ENCODE results near the gene CPSF4L. TPM values are rescaled to one million over a fixed set of nuclear protein-coding genes. Genes with fewer than 3 reads are reported as not detected.

CPSF4L gene
- total RNA-seq, 2 experiments from 2014 or later, result not detected

GRCh38 chr17:73223626-73224230 lies 38.0 kb downstream of the CPSF4L start:
- ChIA-PET POLR2A (interaction anchor here (0.7 to 2.2 kb wide), 3 partner anchors 8 to 33 kb away, joined by 4 to 12 read pairs (median 4); a partner anchor contains a TSS), CTCF (ENCODE audit: unreplicated experiment) (no interaction called here)
- peaks cover 23% of the 10 kb centered on the region for H3K4me1 ChIP-seq (ENCODE audit: insufficient read depth, low read length, poor library complexity, severe bottlenecking)
- H2AFZ ChIP-seq (ENCODE audit: low read length), result no peak overlapping the region
- H4K20me1 ChIP-seq (ENCODE audit: insufficient read depth, low read length), result peaks cover 17% of the 10 kb centered on the region
- no peaks in the 10 kb centered on the region for H3K9me2 ChIP-seq (ENCODE audit: insufficient read depth, low read length)
- no peak for TF ChIP-seq CTCF (conservative IDR thresholded peaks at IDR 0.05; ENCODE audit: low read length)
- TF ChIP-seq EZH2phosphoT487 (IDR thresholded peaks at IDR 0.05; ENCODE audit: borderline replicate concordance, low read depth, low read length), result no peak
- peaks cover 50% of the 10 kb centered on the region for H3K79me2 ChIP-seq (ENCODE audit: insufficient read depth, low read depth, low read length)
- no TSS peak for BruUV-seq (replicated peaks)
- no peak for DNase-seq (ENCODE audit: low spot score)
- intact Hi-C loops (cut with micrococcal nuclease; ENCODE audit: unreplicated experiment), result no loop called here
- H3K4me2 ChIP-seq (ENCODE audit: low read length), result no peak overlapping the region
- no peaks in the 10 kb centered on the region for H3K9me3 ChIP-seq (ENCODE audit: low read length)
- no peak overlapping the region for H3K4me3 ChIP-seq (ENCODE audit: low read depth, low read length, poor library complexity, severe bottlenecking)
- no peak overlapping the region for H3K27ac ChIP-seq (ENCODE audit: low read depth, low read length, poor library complexity, severe bottlenecking)
- peaks cover 46% of the 10 kb centered on the region for H3K36me3 ChIP-seq (ENCODE audit: insufficient read depth, low read length)

GRCh38 chr17:73215447-73215846 lies 46.2 kb downstream of the CPSF4L start:
- CTCF ChIA-PET (ENCODE audit: unreplicated experiment), result no interaction called here
- intact Hi-C loops (cut with micrococcal nuclease; ENCODE audit: unreplicated experiment), result no loop called here

More at GRCh38 chr17:73215447-73215846, 46.2 kb downstream of the CPSF4L start:
- Histone ChIP-seq H3K4me2 (ENCODE audit: low read length) (no peak overlapping the region), H3K4me3 (ENCODE audit: low read depth, low read length, poor library complexity, severe bottlenecking) (no peak overlapping the region), H3K27ac (ENCODE audit: low read depth, low read length, poor library complexity, severe bottlenecking) (no peak overlapping the region), H3K4me1 (ENCODE audit: insufficient read depth, low read length, poor library complexity, severe bottlenecking) (no peaks in the 10 kb centered on the region), H3K36me3 (ENCODE audit: insufficient read depth, low read length) (peaks cover 71% of the 10 kb centered on the region), H3K79me2 (ENCODE audit: insufficient read depth, low read depth, low read length) (peaks cover 11% of the 10 kb centered on the region; the same call in 1 of the 2 replicates), H3K9me2 (ENCODE audit: insufficient read depth, low read length) (no peaks in the 10 kb centered on the region), H3K9me3 (ENCODE audit: low read length) (no peaks in the 10 kb centered on the region), H2AFZ (ENCODE audit: low read length) (no peak overlapping the region), H4K20me1 (ENCODE audit: insufficient read depth, low read length) (no peaks in the 10 kb centered on the region)
- peak; percentile 30 for DNase-seq (ENCODE audit: low spot score)
- POLR2A ChIA-PET, result interaction anchor here (1.2 kb wide), 1 partner anchor 12 kb away, joined by 5 read pairs; no protein-coding TSS in a partner anchor
- TF ChIP-seq EZH2phosphoT487 (IDR thresholded peaks at IDR 0.05; ENCODE audit: borderline replicate concordance, low read depth, low read length) (no peak), CTCF (conservative IDR thresholded peaks at IDR 0.05; ENCODE audit: low read length) (peak; percentile 70)
- BruUV-seq (replicated peaks), result no TSS peak

All from OCI-LY7 (cell line).